ENCODE measurements around the gene WWOX.

The WWOX gene

DNA sequence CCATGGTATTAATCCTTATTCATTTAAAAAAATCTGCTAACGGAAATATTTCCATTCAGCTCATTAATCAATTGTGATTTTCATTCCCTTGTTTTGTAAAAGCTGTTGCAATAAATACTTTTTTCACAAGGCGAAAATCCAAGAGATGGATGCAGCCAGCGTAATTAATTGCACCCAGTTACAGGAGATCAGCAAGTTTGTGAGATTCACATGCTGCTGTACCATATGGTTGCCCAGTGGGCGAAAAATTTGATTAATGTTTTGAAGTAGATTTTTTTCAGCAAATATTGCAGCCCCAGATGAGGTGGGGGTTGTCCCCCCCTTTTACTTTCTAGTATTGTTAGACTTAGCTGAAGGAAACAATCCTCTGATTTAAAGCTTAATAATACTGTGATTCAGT, 186.6 kb downstream of the WWOX start:
- H3K9me3 ChIP-seq (ENCODE audit: low read depth, low read length) = no peaks in the 10 kb centered on the region
- DNase-seq (ENCODE audit: low read depth, low spot score) = no peak
- H3K4me3 ChIP-seq = peak overlapping the region; percentile 36; the same call in 1 of the 2 replicates
- H3K27ac ChIP-seq = peak overlapping the region; percentile 68; the same call in 1 of the 2 replicates
- H3K9ac ChIP-seq (ENCODE audit: insufficient read length) = no peak overlapping the region
- H3K36me3 ChIP-seq (ENCODE audit: insufficient read depth, low read length) = no peaks in the 10 kb centered on the region
- TF ChIP-seq EZH2 (IDR thresholded peaks at IDR 0.05) = no peak
- TF ChIP-seq FOXP2 (optimal IDR thresholded peaks at IDR 0.05; ENCODE audit: control extremely low read depth, extremely low read length, insufficient read depth) = no peak

DNA sequence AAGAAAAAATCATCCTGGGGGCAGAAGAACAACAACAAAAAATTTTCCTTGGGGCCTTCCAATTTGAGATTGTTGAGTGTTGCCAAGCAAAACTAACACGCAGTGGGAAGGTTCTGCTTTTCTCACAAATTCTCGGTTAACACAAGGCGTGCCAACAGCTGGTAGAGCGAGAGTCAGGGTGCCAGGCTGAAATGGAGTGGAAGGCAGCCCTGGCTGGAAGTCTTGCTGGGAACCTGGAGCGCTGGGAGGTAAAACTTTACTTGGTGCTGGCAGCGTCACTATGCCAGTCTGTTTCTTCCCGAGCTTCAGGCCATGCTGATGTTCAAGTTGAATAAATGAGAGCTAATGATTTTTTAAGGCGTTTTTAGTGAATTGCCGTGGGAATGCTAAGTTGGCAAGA, 189.4 kb downstream of the WWOX start:
- H3K9ac ChIP-seq (ENCODE audit: insufficient read length) = no peak overlapping the region

DNA sequence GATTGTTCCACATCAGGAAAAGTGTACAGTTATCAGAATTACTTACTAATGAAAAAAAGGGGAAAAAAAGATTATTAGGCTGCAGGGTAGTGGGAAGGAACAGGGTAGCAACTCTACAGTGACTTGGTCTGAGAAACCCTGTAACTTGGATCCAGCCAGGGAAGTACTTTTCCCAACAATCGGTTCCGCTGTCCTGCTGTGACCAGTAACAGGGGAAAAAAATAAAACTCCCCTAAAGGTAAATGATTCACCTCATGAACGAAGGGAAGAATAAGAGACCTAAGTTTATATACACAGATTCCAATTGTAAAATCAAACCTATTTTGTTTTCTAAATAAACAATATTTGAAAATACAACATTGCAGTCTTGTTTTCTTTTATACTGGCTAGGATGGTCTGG, 189.9 kb downstream of the WWOX start:
- Histone ChIP-seq H3K36me3 (ENCODE audit: insufficient read depth, low read length) (no peaks in the 10 kb centered on the region), H3K4me3 (no peak overlapping the region), H3K27ac (no peak overlapping the region), H3K9me3 (ENCODE audit: low read depth, low read length) (no peaks in the 10 kb centered on the region), H3K9ac (ENCODE audit: insufficient read length) (no peak overlapping the region)
- TF ChIP-seq FOXP2 (optimal IDR thresholded peaks at IDR 0.05; ENCODE audit: control extremely low read depth, extremely low read length, insufficient read depth) (no peak), EZH2 (IDR thresholded peaks at IDR 0.05) (no peak), POLR2AphosphoS5 (IDR thresholded peaks at IDR 0.05; ENCODE audit: borderline replicate concordance, low read depth, low read length) (no peak)
- DNase-seq (ENCODE audit: low read depth, low spot score) = no peak

More for the DNA sequence above, 189.4 kb downstream of the WWOX start:
- H3K27ac ChIP-seq = no peak overlapping the region
- H3K9me3 ChIP-seq (ENCODE audit: low read depth, low read length) = no peaks in the 10 kb centered on the region
- TF ChIP-seq POLR2AphosphoS5 (IDR thresholded peaks at IDR 0.05; ENCODE audit: borderline replicate concordance, low read depth, low read length) (no peak), EZH2 (IDR thresholded peaks at IDR 0.05) (no peak), FOXP2 (optimal IDR thresholded peaks at IDR 0.05; ENCODE audit: control extremely low read depth, extremely low read length, insufficient read depth) (no peak)
- DNase-seq (ENCODE audit: low read depth, low spot score) = no peak
- no peaks in the 10 kb centered on the region for H3K36me3 ChIP-seq (ENCODE audit: insufficient read depth, low read length)
- H3K4me3 ChIP-seq = no peak overlapping the region

DNA sequence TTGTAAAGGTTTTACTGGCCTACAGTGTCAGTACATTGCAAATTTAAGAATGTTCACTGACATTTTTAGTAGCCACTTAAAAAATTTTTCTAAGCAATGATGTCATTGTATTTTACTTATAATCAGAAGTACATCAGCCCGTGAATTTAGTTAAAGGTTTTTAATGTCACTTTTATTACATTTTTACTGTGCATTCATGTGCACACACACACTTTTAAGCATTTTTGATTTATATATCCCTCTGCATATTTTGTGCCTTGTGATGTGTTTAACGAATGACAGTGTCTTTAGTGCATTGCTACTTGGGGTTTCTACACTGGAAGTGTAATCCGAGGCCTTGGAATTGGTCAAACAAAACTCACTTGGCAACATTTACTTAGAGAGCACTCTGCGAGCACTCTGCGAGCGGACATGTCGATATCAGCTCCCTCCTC, 190.4 kb downstream of the WWOX start:
- no peaks in the 10 kb centered on the region for H3K36me3 ChIP-seq (ENCODE audit: insufficient read depth, low read length)
- H3K4me3 ChIP-seq = no peak overlapping the region
- H3K9ac ChIP-seq (ENCODE audit: insufficient read length) = no peak overlapping the region
- H3K9me3 ChIP-seq (ENCODE audit: low read depth, low read length) = no peaks in the 10 kb centered on the region
- DNase-seq (ENCODE audit: low read depth, low spot score) = no peak
- no peak for TF ChIP-seq EZH2 (IDR thresholded peaks at IDR 0.05)
- TF ChIP-seq POLR2AphosphoS5 (IDR thresholded peaks at IDR 0.05; ENCODE audit: borderline replicate concordance, low read depth, low read length) = no peak
- no peak for TF ChIP-seq FOXP2 (optimal IDR thresholded peaks at IDR 0.05; ENCODE audit: control extremely low read depth, extremely low read length, insufficient read depth)
- H3K27ac ChIP-seq = no peak overlapping the region

DNA sequence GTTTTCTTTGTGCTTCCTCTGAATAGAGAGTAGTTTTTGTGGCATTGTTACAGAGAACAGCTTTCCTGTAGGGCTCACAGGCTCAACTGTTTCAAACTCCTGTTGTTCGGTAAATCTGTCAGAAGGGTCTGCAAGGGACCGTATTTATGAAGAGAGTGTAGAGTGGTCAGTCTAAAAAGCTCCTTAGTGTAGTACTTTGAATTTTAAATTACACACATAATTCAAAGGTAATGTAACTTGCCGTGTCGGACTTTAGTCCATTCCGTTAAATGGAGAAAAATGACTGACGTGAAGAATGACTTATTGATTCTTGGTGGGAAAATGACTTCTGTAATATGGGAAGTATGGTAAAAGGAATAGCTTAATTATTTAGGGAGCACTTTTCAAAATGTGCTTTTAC, 190.9 kb downstream of the WWOX start:
- Histone ChIP-seq H3K36me3 (ENCODE audit: insufficient read depth, low read length) (no peaks in the 10 kb centered on the region), H3K27ac (no peak overlapping the region), H3K9ac (ENCODE audit: insufficient read length) (no peak overlapping the region), H3K4me3 (no peak overlapping the region), H3K9me3 (ENCODE audit: low read depth, low read length) (no peaks in the 10 kb centered on the region)
- TF ChIP-seq POLR2AphosphoS5 (IDR thresholded peaks at IDR 0.05; ENCODE audit: borderline replicate concordance, low read depth, low read length) (no peak), FOXP2 (optimal IDR thresholded peaks at IDR 0.05; ENCODE audit: control extremely low read depth, extremely low read length, insufficient read depth) (no peak), EZH2 (IDR thresholded peaks at IDR 0.05) (no peak)
- DNase-seq (ENCODE audit: low read depth, low spot score) = no peak

DNA sequence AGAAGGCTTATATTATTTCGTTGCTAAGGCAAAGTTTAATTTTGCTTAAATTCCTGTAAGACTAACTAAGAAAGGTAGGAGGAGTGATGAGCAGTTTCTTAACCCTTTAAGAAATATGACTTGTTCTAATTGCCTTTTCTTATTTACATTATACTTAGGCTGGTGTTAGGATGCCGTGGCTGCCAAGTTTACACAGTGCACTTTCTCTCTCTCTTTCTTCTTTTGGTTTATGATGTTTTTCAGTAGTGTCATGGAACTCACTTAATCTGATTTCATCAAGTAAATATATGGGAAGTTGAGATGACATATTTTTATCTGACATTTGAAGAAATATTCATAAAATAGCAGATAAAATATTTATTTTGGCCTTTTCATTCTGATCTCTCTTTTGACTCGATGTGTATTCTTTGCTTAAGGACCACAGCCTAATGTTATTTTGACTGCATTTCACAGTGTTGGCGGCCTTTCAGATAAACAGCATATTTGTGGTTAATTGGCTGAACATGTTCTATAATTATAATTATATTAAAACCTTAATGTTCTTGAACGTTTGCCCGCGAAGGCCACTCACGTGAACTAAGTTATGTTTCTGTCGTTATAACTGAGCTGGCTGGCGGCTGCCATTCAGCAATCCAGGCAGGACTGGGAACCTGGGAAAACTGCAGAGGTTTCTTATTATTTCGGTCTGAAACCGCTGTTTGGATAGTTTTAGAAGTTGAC, 191.6 kb downstream of the WWOX start:
- Histone ChIP-seq H3K9ac (ENCODE audit: insufficient read length) (no peak overlapping the region), H3K36me3 (ENCODE audit: insufficient read depth, low read length) (no peaks in the 10 kb centered on the region), H3K4me3 (no peak overlapping the region), H3K9me3 (ENCODE audit: low read depth, low read length) (no peaks in the 10 kb centered on the region), H3K27ac (no peak overlapping the region)
- TF ChIP-seq POLR2AphosphoS5 (IDR thresholded peaks at IDR 0.05; ENCODE audit: borderline replicate concordance, low read depth, low read length) = no peak
- no peak for TF ChIP-seq FOXP2 (optimal IDR thresholded peaks at IDR 0.05; ENCODE audit: control extremely low read depth, extremely low read length, insufficient read depth)
- no peak for TF ChIP-seq EZH2 (IDR thresholded peaks at IDR 0.05)
- DNase-seq (ENCODE audit: low read depth, low spot score) = no peak

DNA sequence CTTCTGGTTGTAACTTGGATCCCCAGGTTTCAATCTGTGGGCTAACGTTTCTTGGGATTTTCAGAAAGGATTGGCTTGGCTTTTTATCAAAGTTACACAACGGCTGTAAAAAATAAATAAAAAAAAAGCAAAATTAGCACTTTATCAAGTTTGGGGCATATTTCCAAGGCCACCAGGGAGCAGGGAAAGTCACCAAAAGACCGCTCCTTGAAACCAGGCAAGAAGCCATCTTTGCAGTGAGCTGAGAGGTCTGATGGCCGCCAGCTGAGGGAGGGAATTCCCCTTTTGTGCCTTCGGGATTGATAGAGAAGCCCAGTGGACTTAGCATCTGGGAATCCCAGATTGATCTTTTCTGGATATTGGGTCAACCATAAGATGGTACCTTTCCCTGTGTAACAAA, 192.2 kb downstream of the WWOX start:
- DNase-seq (ENCODE audit: low read depth, low spot score) = no peak
- Histone ChIP-seq H3K36me3 (ENCODE audit: insufficient read depth, low read length) (no peaks in the 10 kb centered on the region), H3K9me3 (ENCODE audit: low read depth, low read length) (no peaks in the 10 kb centered on the region), H3K27ac (no peak overlapping the region), H3K9ac (ENCODE audit: insufficient read length) (no peak overlapping the region), H3K4me3 (no peak overlapping the region)
- no peak for TF ChIP-seq POLR2AphosphoS5 (IDR thresholded peaks at IDR 0.05; ENCODE audit: borderline replicate concordance, low read depth, low read length)
- no peak for TF ChIP-seq FOXP2 (optimal IDR thresholded peaks at IDR 0.05; ENCODE audit: control extremely low read depth, extremely low read length, insufficient read depth)
- no peak for TF ChIP-seq EZH2 (IDR thresholded peaks at IDR 0.05)

DNA sequence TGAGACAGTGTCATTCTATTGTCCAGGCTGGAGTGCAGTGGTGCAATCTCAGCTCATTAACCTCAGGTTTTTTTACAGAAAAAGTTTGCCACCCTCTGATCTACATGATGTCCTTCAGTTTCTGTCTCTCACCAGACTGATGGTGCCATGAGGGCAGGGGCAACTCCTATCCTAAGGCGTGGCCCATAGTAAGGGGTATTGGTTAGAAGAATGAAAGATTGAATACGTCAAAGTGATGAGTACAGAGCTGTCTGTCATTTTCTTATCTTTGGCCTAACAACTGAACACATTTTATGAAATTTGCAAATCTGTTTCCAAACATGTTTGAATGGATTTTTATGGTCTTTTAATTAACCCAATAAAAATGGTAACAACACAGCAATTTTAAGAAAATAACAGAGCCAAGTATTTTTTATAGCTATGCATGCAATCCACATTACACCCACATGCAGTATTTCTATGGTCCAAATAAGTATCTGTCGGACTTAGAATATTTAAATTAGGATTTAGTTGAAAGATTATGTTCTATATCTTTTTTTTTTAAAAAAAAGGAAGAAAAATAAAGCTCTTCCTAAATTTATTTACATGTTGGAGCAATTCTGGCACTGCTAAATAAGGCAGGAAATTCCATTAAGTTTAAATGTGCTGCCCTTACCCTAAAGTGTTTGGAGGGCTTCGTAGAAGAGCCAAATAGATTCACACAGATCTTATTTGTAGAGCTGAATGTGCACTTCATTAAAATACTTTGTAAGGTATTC, 192.8 kb downstream of the WWOX start:
- DNase-seq (ENCODE audit: low read depth, low spot score) = no peak
- Histone ChIP-seq H3K36me3 (ENCODE audit: insufficient read depth, low read length) (no peaks in the 10 kb centered on the region), H3K4me3 (no peak overlapping the region), H3K9me3 (ENCODE audit: low read depth, low read length) (no peaks in the 10 kb centered on the region), H3K9ac (ENCODE audit: insufficient read length) (no peak overlapping the region), H3K27ac (no peak overlapping the region; the same call in 1 of the 2 replicates)
- TF ChIP-seq FOXP2 (optimal IDR thresholded peaks at IDR 0.05; ENCODE audit: control extremely low read depth, extremely low read length, insufficient read depth) (no peak), POLR2AphosphoS5 (IDR thresholded peaks at IDR 0.05; ENCODE audit: borderline replicate concordance, low read depth, low read length) (no peak), EZH2 (IDR thresholded peaks at IDR 0.05) (no peak)

Data from SK-N-MC (cell line).